ENCODE data around the gene SLC46A1. TPM values are rescaled to one million over a fixed set of nuclear protein-coding genes. Genes with fewer than 3 reads are reported as not detected.

SLC46A1 gene
- total and polyA plus RNA-seq, 2 of the 8 experiments (the other 6 are each of a cell fraction or from before 2014, with no cell fraction given): 5.3 to 8.7 TPM

DNA sequence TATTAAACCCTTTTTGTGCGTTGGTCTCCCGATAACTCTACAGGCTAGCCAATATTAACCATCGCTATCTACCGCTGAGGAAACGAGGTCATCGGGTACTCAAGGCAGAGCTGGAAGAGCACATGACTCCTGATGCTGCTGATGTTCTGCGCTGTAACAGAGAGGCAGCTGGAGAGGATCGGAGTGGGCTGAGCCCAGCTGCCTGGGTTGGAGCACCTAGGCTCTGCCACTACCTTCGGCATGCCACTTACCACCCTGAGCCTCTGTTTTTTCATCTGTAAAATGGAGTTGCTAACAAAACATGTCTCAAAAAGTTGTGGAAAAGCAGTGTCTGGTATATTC lies 432 bp upstream of the SLC46A1 start:
- Histone ChIP-seq H4K8ac (ENCODE audit: extremely low read depth, insufficient read depth, low read length) (no peak overlapping the region), H3K4me2 (ENCODE audit: insufficient read depth in 1 of 2, low read depth in 2 of 2, low read length in 2 of 2) (peak overlapping the region; percentile 78 to 90), H3K27me3 (replicated peaks in 1 of 4; ENCODE audit: control insufficient read depth in 3 of 4, extremely low read depth in 1 of 4, insufficient read depth in 3 of 4, low read length in 3 of 4) (peaks cover 0 to 29% (median 12%) of the 10 kb centered on the region in 4 experiments; a peak in 5 of 7 replicates), H3K23me2 (ENCODE audit: low read depth, low read length) (peaks cover 12% of the 10 kb centered on the region; the same call in 1 of the 2 replicates), H3K14ac (ENCODE audit: insufficient read length) (no peak overlapping the region), H2BK20ac (ENCODE audit: low read length) (no peak overlapping the region; the same call in 1 of the 2 replicates), H3K23ac (ENCODE audit: insufficient read length) (no peak overlapping the region), H3K18ac (ENCODE audit: extremely low read depth, low read length) (no peak overlapping the region), H2AK5ac (ENCODE audit: low read depth, low read length) (no peak overlapping the region), H2BK15ac (ENCODE audit: low read length) (no peak overlapping the region; the same call in 1 of the 2 replicates), H2BK12ac (ENCODE audit: low read depth, low read length) (no peak overlapping the region; the same call in 1 of the 2 replicates), H2AFZ (ENCODE audit: low read length) (no peak overlapping the region), H3K4me1 (replicated peaks in 1 of 4; ENCODE audit: control insufficient read depth in 3 of 4, insufficient read depth in 4 of 4, low read length in 3 of 4) (peaks cover 32 to 63% (median 41%) of the 10 kb centered on the region in 4 experiments), H3K4ac (replicated peaks; ENCODE audit: insufficient read length, low read depth, low read length) (no peak overlapping the region), H3K36me3 (ENCODE audit: control insufficient read depth in 2 of 4, insufficient read depth in 4 of 4, low read length in 3 of 4) (no peaks in the 10 kb centered on the region), H3K27ac (ENCODE audit: low read depth, low read length) (no peak overlapping the region), H3K9me3 (ENCODE audit: insufficient read depth in 2 of 2, low read depth in 1 of 2, low read length in 1 of 2) (no peaks in the 10 kb centered on the region), H4K20me1 (replicated peaks in 1 of 2; ENCODE audit: control insufficient read depth in 1 of 2, insufficient read depth in 2 of 2, low read length in 2 of 2) (no peaks in the 10 kb centered on the region), H4K5ac (ENCODE audit: insufficient read length, low read depth, low read length) (no peak overlapping the region), H4K91ac (replicated peaks; ENCODE audit: insufficient read length, low read length) (peak overlapping the region; percentile 61), H2BK5ac (ENCODE audit: low read depth, low read length) (no peak overlapping the region; the same call in 1 of the 2 replicates), H3K4me3 (ENCODE audit: extremely low read depth in 1 of 4, insufficient read depth in 2 of 4, low read depth in 3 of 4, low read length in 4 of 4) (peak overlapping the region; percentile 51 to 74 (median 60)), H3K79me1 (ENCODE audit: low read depth, low read length) (no peaks in the 10 kb centered on the region; the same call in 1 of the 2 replicates), H3K56ac (replicated peaks; ENCODE audit: insufficient read length, low read depth, low read length) (no peak overlapping the region), H3K79me2 (ENCODE audit: control insufficient read depth in 1 of 2, insufficient read depth in 2 of 2, low read length in 2 of 2) (no peaks in the 10 kb centered on the region; a peak in 1 of 4 replicates), H3K9ac (replicated peaks in 1 of 4; ENCODE audit: extremely low read depth in 1 of 4, low read depth in 3 of 4, low read length in 3 of 4) (peak overlapping the region in 1 of 4 experiments; percentile 20; a peak in 2 of 7 replicates), H2BK120ac (replicated peaks; ENCODE audit: low read depth, low read length) (no peak overlapping the region)
- WGBS, 2 experiments (ENCODE audit: extremely low coverage in 1 of 2, insufficient coverage in 1 of 2, insufficient read length in 1 of 2, insufficient replicate concordance in 2 of 2, low coverage in 1 of 2, low lambda C conversion rate in 2 of 2, missing lambda C conversion rate in 1 of 2): 27% methylated on average over 9 of the region's 9 CpGs; no CpG with 5 or more reads in 1 of the 2 experiments
- DNase-seq (ENCODE audit: low read depth in 1 of 2, low spot score in 2 of 2) (no peak), FAIRE-seq (peak; percentile 60)
- ChIA-PET CTCF (ENCODE audit: partially characterized antibody) (interaction anchor here (0.8 to 5.8 kb wide), 5 partner anchors 10 to 49 kb away, joined by 3 to 52 read pairs (median 5); partner anchors contain the start of genes POLDIP2 and VTN), POLR2A (ENCODE audit: partially characterized antibody) (interaction anchor here (1.7 to 12.8 kb wide), 3 partner anchors 9 to 20 kb away, joined by 3 to 135 read pairs (median 12); no protein-coding TSS in a partner anchor)
- TF ChIP-seq HDAC2 (IDR thresholded peaks at IDR 0.05; ENCODE audit: borderline replicate concordance in 1 of 2, low read depth in 2 of 2, low read length in 2 of 2) (no peak), SAP30 (IDR thresholded peaks at IDR 0.05; ENCODE audit: insufficient read depth, insufficient replicate concordance, low read length) (no peak), EGR1 (IDR thresholded peaks at IDR 0.05; ENCODE audit: borderline replicate concordance, low read depth, low read length) (no peak), CTBP2 (IDR thresholded peaks at IDR 0.05; ENCODE audit: borderline replicate concordance, insufficient read depth, insufficient read length, low read length) (no peak)
- TF ChIP-seq, protein P1, sequence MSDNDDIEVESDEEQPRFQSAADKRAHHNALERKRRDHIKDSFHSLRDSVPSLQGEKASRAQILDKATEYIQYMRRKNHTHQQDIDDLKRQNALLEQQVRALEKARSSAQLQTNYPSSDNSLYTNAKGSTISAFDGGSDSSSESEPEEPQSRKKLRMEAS (IDR thresholded peaks at IDR 0.05): peak; percentile 20; the same call in 1 of the 2 replicates
